H1 (cell line): ENCODE measurements around the gene LARGE2. TPM values are rescaled to one million over a fixed set of nuclear protein-coding genes. Genes with fewer than 3 reads are reported as not detected.

Experiments used
- CTCF ChIA-PET: fragments of 300-600 bp; sonication (Branson Sonifier 250); formaldehyde crosslinking; loops from one replicate; lab custom pipeline; 2021; ENCODE audit not compliant: partially characterized antibody; lab: Charles Lee
- POLR2A ChIA-PET: fragments of 300-600 bp; sonication (Branson Sonifier 250); formaldehyde crosslinking; loops from one replicate; lab custom pipeline; 2021; ENCODE audit warnings: inconsistent platforms; ENCODE audit not compliant: partially characterized antibody; lab: Charles Lee
- DNase-seq, 2 experiments: peaks; one replicate each; pipeline versions ENCODE4 v3.0.0 to v3.0.0-alpha.2; 2010 to 2022; ENCODE audit warnings: low spot score in 2 of 2, low read depth in 1 of 2, mixed read lengths in 1 of 2
- FAIRE-seq: peaks from 2 replicates; lab custom pipeline; 2011; peaks lifted over from hg19 to GRCh38; lab: Jason Lieb, UNC
- H2AFZ ChIP-seq: 2 replicates; pipeline ENCODE4 v1.8.1; 2012; ENCODE audit warnings: low read length, inconsistent platforms
- H2AK5ac ChIP-seq: 2 replicates; pipeline ENCODE4 v1.6.1; 2013; ENCODE audit warnings: low read depth, low read length
- H2BK120ac ChIP-seq: replicated peaks from 2 replicates; pipeline ENCODE3; 2013; ENCODE audit warnings: low read depth, low read length, inconsistent platforms
- H2BK12ac ChIP-seq: 2 replicates; pipeline ENCODE4 v1.6.1; 2013; ENCODE audit warnings: low read depth, low read length
- H2BK15ac ChIP-seq: 2 replicates; pipeline ENCODE4 v1.6.1; 2013; ENCODE audit warnings: low read length
- H2BK20ac ChIP-seq: 2 replicates; pipeline ENCODE4 v1.6.1; 2013; ENCODE audit warnings: low read length
- H2BK5ac ChIP-seq: 2 replicates; pipeline ENCODE4 v1.6.1; 2013; ENCODE audit warnings: low read depth, low read length
- H3K14ac ChIP-seq: 2 replicates; pipeline ENCODE4 v1.6.1; 2013; ENCODE audit warnings: inconsistent platforms; ENCODE audit not compliant: insufficient read length
- H3K18ac ChIP-seq: 2 replicates; pipeline ENCODE4 v1.6.1; 2013; ENCODE audit warnings: low read length; ENCODE audit errors: extremely low read depth
- H3K23ac ChIP-seq: 2 replicates; pipeline ENCODE4 v1.6.1; 2013; ENCODE audit warnings: inconsistent platforms; ENCODE audit not compliant: insufficient read length
- H3K23me2 ChIP-seq: 2 replicates; pipeline ENCODE4 v1.6.1; 2013; ENCODE audit warnings: low read depth, low read length
- H3K27ac ChIP-seq: 2 replicates; pipeline ENCODE4 v1.6.1; 2011; ENCODE audit warnings: low read depth, low read length, inconsistent platforms
- H3K27me3 ChIP-seq, 4 experiments: replicated peaks in 1 of 4; 1 replicate in 1 of 4; 2 replicates in 3 of 4; pipeline versions ENCODE4 v1.6.1 to v1.8.1; 2011 to 2013; ENCODE audit warnings: low read length in 3 of 4, mild to moderate bottlenecking in 3 of 4, inconsistent platforms in 2 of 4, mixed read lengths in 2 of 4, moderate library complexity in 1 of 4; ENCODE audit not compliant: control insufficient read depth in 3 of 4, insufficient read depth in 3 of 4; ENCODE audit errors: extremely low read depth in 1 of 4
- H3K36me3 ChIP-seq, 4 experiments: 2 replicates each; pipeline versions ENCODE4 v1.6.1 to v1.8.1; 2011 to 2013; ENCODE audit warnings: mild to moderate bottlenecking in 4 of 4, low read length in 3 of 4, moderate library complexity in 2 of 4, control low read depth in 1 of 4, inconsistent platforms in 1 of 4; ENCODE audit not compliant: insufficient read depth in 4 of 4, control insufficient read depth in 2 of 4
- H3K4ac ChIP-seq: replicated peaks from 2 replicates; pipeline ENCODE3; 2013; ENCODE audit warnings: low read length, low read depth, mixed read lengths, inconsistent platforms; ENCODE audit not compliant: insufficient read length
- H3K4me1 ChIP-seq, 4 experiments: replicated peaks in 1 of 4; 1 replicate in 1 of 4; 2 replicates in 3 of 4; pipeline versions ENCODE4 v1.6.1 to v1.8.1; 2011 to 2013; ENCODE audit warnings: low read length in 3 of 4, inconsistent platforms in 2 of 4, mixed read lengths in 1 of 4; ENCODE audit not compliant: insufficient read depth in 4 of 4, control insufficient read depth in 3 of 4
- H3K4me2 ChIP-seq, 2 experiments: 2 replicates each; pipeline versions ENCODE4 v1.6.1 to v1.8.1; 2011 to 2013; ENCODE audit warnings: low read depth in 2 of 2, low read length in 2 of 2, control low read depth in 1 of 2, inconsistent platforms in 1 of 2, mild to moderate bottlenecking in 1 of 2; ENCODE audit not compliant: insufficient read depth in 1 of 2
- H3K4me3 ChIP-seq, 4 experiments: fragments of 200-600, 300-600 bp in 1 of 4; sonication (generic), shearing (Covaris generic), sonication (Bioruptor Twin) in 1 of 4; 2 replicates each; pipeline versions ENCODE4 v1.5.1 to v1.8.1; 2011 to 2016; ENCODE audit warnings: low read length in 4 of 4, low read depth in 3 of 4, control low read depth in 2 of 4, inconsistent platforms in 2 of 4, mild to moderate bottlenecking in 2 of 4, mixed read lengths in 1 of 4, moderate library complexity in 1 of 4; ENCODE audit not compliant: insufficient read depth in 2 of 4; ENCODE audit errors: extremely low read depth in 1 of 4
- H3K56ac ChIP-seq: replicated peaks from 2 replicates; pipeline ENCODE3; 2013; ENCODE audit warnings: low read depth, mild to moderate bottlenecking, mixed read lengths, low read length, inconsistent platforms; ENCODE audit not compliant: insufficient read length
- H3K79me1 ChIP-seq: 2 replicates; pipeline ENCODE4 v1.6.1; 2013; ENCODE audit warnings: low read depth, low read length, control low read depth
- H3K79me2 ChIP-seq, 2 experiments: 2 replicates each; pipeline versions ENCODE4 v1.6.1 to v1.8.1; 2012 to 2013; ENCODE audit warnings: low read length in 2 of 2, mild to moderate bottlenecking in 2 of 2, inconsistent platforms in 1 of 2; ENCODE audit not compliant: insufficient read depth in 2 of 2, control insufficient read depth in 1 of 2
- H3K9ac ChIP-seq, 4 experiments: replicated peaks in 1 of 4; 1 replicate in 1 of 4; 2 replicates in 3 of 4; pipeline versions ENCODE4 v1.6.1 to v1.8.1; 2011 to 2013; ENCODE audit warnings: low read depth in 3 of 4, low read length in 3 of 4, control low read depth in 2 of 4, mild to moderate bottlenecking in 2 of 4, moderate library complexity in 2 of 4, inconsistent platforms in 1 of 4; ENCODE audit errors: extremely low read depth in 1 of 4
- H3K9me3 ChIP-seq, 2 experiments: 2 replicates each; pipeline versions ENCODE4 v1.6.1 to v1.8.1; 2012 to 2013; ENCODE audit warnings: mild to moderate bottlenecking in 2 of 2, moderate library complexity in 2 of 2, control low read depth in 1 of 2, inconsistent platforms in 1 of 2, low read depth in 1 of 2, low read length in 1 of 2, mixed read lengths in 1 of 2; ENCODE audit not compliant: insufficient read depth in 2 of 2
- H4K20me1 ChIP-seq, 2 experiments: replicated peaks in 1 of 2; 2 replicates each; pipeline versions ENCODE3 to v1.8.1; 2011 to 2013; ENCODE audit warnings: inconsistent platforms in 2 of 2, low read length in 2 of 2, mild to moderate bottlenecking in 1 of 2; ENCODE audit not compliant: insufficient read depth in 2 of 2, control insufficient read depth in 1 of 2
- H4K5ac ChIP-seq: 2 replicates; pipeline ENCODE4 v1.6.1; 2013; ENCODE audit warnings: low read length, low read depth, mixed read lengths, inconsistent platforms; ENCODE audit not compliant: insufficient read length
- H4K8ac ChIP-seq: 2 replicates; pipeline ENCODE4 v1.8.0; 2013; ENCODE audit warnings: mild to moderate bottlenecking, moderate library complexity, low read length, inconsistent platforms; ENCODE audit not compliant: insufficient read depth; ENCODE audit errors: extremely low read depth
- H4K91ac ChIP-seq: replicated peaks from 2 replicates; pipeline ENCODE3; 2013; ENCODE audit warnings: low read length, mixed read lengths, inconsistent platforms; ENCODE audit not compliant: insufficient read length
- ASH2L ChIP-seq: fragments of 200-600, 300-600 bp; sonication (generic); IDR thresholded peaks from one replicate; pipeline ENCODE4 v1.7.1; 2017; ENCODE audit warnings: low read length
- E2F6 ChIP-seq: IDR thresholded peaks from 2 replicates; pipeline ENCODE4 v1.6.1; 2012; ENCODE audit warnings: inconsistent platforms
- POLR2AphosphoS5 ChIP-seq: IDR thresholded peaks from 2 replicates; pipeline ENCODE4 v1.6.1; 2011; ENCODE audit warnings: low read depth, low read length
- SIN3A ChIP-seq, 2 experiments: IDR thresholded peaks in 1 of 2; conservative IDR thresholded peaks in 1 of 2; 2 replicates each; pipeline ENCODE4 v1.6.1; 2011 to 2012; ENCODE audit warnings: low read length in 2 of 2, improper control_type of control experiment in 1 of 2, low read depth in 1 of 2, mild to moderate bottlenecking in 1 of 2
- WGBS, 2 experiments: shearing (Covaris generic) in 1 of 2; methylation state at CpG; one replicate each; pipeline versions ENCODE4 v1.1.6 to v1.1.7; 2013 to 2015; ENCODE audit warnings: low lambda C conversion rate in 2 of 2, mixed read lengths in 2 of 2, inconsistent platforms in 1 of 2, low coverage in 1 of 2, missing lambda C conversion rate in 1 of 2; ENCODE audit not compliant: insufficient replicate concordance in 2 of 2, insufficient coverage in 1 of 2, insufficient read length in 1 of 2; ENCODE audit errors: extremely low coverage in 1 of 2, missing lambda C conversion rate in 1 of 2; 5-methylcytosine and 5-hydroxymethylcytosine counted together
- polyA plus RNA-seq, 7 experiments: library from polyadenylated mRNA; depleted of rRNA in 3 of 7; stranded (reverse) in 5 of 7; unstranded in 2 of 7; fragments of >200 nt in 5 of 7; fragments of 200-250 nt in 2 of 7; gene quantifications; 1 replicate in 5 of 7; 2 replicates in 1 of 7; 4 replicates in 1 of 7; pipeline versions ENCODE4 v1.2.1 to v1.2.3, GENCODE V29; 2011 to 2013; ENCODE audit warnings: missing spikeins in 2 of 7, mixed read lengths in 2 of 7
- total RNA-seq: library from RNA; stranded (reverse); fragmentation: NEBNext Ultra II Directional; extraction: Animal tissue kit (Norgen Biotek cat#: 25700); gene quantifications from 2 replicates; pipeline ENCODE4 v1.2.1, GENCODE V29; 2021

Gene LARGE2
- total and polyA plus RNA-seq, 2 of the 8 experiments (the other 6 are each of a cell fraction or from before 2014, with no cell fraction given): 111 to 137 TPM

- WGBS, 2 experiments: 74% methylated on average over 6 of the region's 6 CpGs; no CpG with 5 or more reads in 1 of the 2 experiments
- peak overlapping the region; percentile 89; the same call in 1 of the 2 replicates for H2BK15ac ChIP-seq
- H4K8ac ChIP-seq: no peak overlapping the region
- peak overlapping the region; percentile 96 for H2AK5ac ChIP-seq
- H4K5ac ChIP-seq: peak overlapping the region; percentile 4
- peak overlapping the region; percentile 29 for H4K91ac ChIP-seq
- DNase-seq: no peak
- CTCF ChIA-PET: interaction anchor here (0.6 to 2.0 kb wide), 7 partner anchors 10 to 217 kb away, joined by 3 to 7 read pairs (median 4); no protein-coding TSS in a partner anchor
- H2BK12ac ChIP-seq: peak overlapping the region; percentile 97
- H3K4ac ChIP-seq: peak overlapping the region; percentile 3
- peaks cover 19% of the 10 kb centered on the region for H3K79me1 ChIP-seq
- peaks cover 11 to 19% of the 10 kb centered on the region in 2 experiments for H4K20me1 ChIP-seq
- H3K36me3 ChIP-seq: peaks cover 0 to 7% (median 4%) of the 10 kb centered on the region in 4 experiments; a peak in 5 of 8 replicates
- H3K79me2 ChIP-seq: peaks cover 0 to 17% of the 10 kb centered on the region in 2 experiments; a peak in 1 of 4 replicates
- no peak overlapping the region for H3K14ac ChIP-seq
- peaks cover 12 to 33% (median 24%) of the 10 kb centered on the region in 4 experiments for H3K4me1 ChIP-seq
- peak overlapping the region; percentile 83 for H2BK20ac ChIP-seq
- H2BK5ac ChIP-seq: peak overlapping the region; percentile 93; the same call in 1 of the 2 replicates
- H3K56ac ChIP-seq: no peak overlapping the region
- FAIRE-seq: no peak
- H2BK120ac ChIP-seq: peak overlapping the region; percentile 65
- H2AFZ ChIP-seq: no peak overlapping the region
- 0 out of 2 replicates have a peak overlapping the region, but pooled peaks have one; percentile 76 for H3K27ac ChIP-seq
- POLR2A ChIA-PET: interaction anchor here (0.7 to 9.8 kb wide), 23 partner anchors 8 to 591 kb away, joined by 3 to 115 read pairs (median 6); no protein-coding TSS in a partner anchor
- peak overlapping the region; percentile 63 to 78 (median 68); a peak in 7 of 8 replicates for H3K4me3 ChIP-seq
- peaks cover 0 to 9% (median 0%) of the 10 kb centered on the region in 4 experiments; a peak in 3 of 7 replicates for H3K27me3 ChIP-seq
- no peak for TF ChIP-seq E2F6
- TF ChIP-seq ASH2L: no peak
- TF ChIP-seq POLR2AphosphoS5: 0 out of 2 replicates have a peak, but pooled peaks have one; percentile 3
- TF ChIP-seq SIN3A (conservative IDR thresholded peaks at IDR 0.05 in 1 of 2, IDR thresholded peaks at IDR 0.05 in 1 of 2; ENCODE audit: low read depth in 1 of 2, low read length in 2 of 2): no peak
- peak overlapping the region; percentile 97 for H3K18ac ChIP-seq
- H3K4me2 ChIP-seq: peak overlapping the region; percentile 81 to 91
- H3K23me2 ChIP-seq: peaks cover 22% of the 10 kb centered on the region
- no peak overlapping the region for H3K23ac ChIP-seq
- H3K9ac ChIP-seq: peak overlapping the region in 2 of 4 experiments; percentile 68 to 78; a peak in 3 of 7 replicates
- H3K9me3 ChIP-seq: no peaks in the 10 kb centered on the region
Measured at GRCh38 chr11:45920531-45921477, 1.7 kb upstream of the LARGE2 start.
